IPS DF 19.7 (cell line): ENCODE data around the gene ELFN1.

Experiments
- DNase-seq: peaks from one replicate; pipeline ENCODE4 v3.0.0-alpha.2; 2013; ENCODE audit warnings: low read depth, low spot score

The ELFN1 gene

DNA sequence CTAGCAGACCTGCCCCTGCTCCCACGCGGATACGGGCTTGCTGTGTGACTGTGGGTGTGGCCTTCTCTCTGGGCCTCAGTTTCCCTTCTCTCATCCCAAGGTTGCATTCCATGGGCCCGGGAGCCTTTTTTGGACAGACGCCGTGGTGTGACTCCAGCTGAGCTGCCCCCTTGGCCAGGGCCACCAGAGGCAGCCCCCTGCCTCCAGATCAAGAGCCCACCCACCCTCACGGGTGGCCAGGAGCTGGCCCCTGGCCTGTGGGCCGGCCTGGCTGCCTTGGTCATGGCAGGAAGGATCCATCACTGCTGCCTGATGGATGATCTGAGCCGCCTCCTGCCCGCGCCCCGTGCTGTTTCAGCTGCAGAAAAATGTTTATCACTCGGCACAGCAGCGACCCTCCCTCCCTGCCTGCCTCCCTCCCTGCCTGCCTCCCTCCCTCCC is 27.8 kb upstream of the ELFN1 start:
- no peak for DNase-seq

DNA sequence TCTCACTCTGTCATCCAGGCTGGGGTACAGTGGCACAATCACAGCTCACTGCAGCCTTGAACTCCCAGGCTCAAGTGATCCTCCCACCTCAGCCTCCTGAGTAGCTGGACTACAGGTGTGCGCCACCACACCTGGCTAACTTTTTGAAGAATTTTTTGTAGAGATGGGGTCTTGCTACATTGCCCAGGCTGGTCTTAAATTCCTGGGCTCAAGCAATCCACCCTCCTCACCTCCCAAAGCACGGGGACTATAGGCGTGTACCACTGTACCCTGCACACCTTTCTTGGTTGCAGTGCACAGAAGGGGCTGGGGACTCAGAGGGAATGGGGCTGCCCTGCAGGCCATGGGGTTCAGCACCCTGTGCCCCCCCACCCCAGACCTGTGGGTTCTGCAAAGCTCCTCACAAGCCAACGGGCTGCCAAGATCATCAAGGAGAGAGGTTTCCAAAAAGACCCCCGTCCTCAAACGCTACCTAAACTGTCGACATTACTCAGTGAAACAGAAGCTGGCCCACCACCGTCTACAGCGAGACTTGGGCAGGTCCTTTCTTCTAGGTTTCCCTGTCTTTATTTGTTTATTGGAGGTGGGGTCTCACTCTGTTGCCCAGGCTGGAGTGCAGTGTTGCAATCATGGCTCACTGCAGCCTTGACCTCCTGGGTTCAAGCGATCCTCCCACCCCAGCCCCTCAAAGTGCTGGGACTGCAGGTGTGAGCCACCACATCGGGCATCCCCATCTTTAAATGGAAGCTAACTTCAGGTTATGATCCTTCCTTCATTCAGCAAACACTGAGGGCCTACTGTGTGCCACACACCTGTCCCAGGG is 26.6 kb upstream of the ELFN1 start:
- DNase-seq = no peak

DNA sequence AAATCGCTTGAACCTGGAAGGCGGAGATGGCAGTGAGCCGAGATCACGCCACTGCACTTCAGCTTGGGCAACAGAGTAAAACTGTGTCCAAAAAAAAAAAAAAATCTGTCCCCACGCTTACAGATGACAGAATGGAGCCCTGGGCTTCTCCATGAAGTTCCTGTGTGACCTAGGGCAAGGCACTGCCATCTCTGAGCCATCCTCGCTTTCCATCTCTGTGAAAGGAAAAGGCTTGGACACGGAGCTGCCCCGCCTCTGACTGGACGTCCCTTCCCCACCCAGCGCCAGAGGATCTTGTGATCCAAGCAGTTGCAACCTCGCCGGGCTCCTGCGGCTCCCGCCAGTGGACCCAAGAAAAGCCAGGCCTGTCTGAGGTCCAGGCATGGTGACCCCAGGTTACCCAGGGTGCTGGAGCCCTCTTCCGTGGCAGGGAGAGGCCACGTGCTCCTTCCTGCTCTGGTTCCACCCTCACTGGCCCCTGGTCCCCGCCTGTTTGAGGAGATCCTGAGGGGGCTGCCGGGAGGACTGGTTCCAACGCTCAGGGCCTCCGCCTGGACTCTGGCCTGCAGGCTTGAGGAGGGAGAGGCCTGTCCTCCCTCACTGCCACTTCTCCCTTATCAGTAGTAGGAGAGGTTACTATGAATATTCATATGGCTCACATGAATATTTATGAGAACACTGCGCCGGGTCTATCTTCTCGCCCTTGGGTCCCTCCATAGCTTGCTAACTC is 25.6 kb upstream of the ELFN1 start:
- DNase-seq = no peak

DNA sequence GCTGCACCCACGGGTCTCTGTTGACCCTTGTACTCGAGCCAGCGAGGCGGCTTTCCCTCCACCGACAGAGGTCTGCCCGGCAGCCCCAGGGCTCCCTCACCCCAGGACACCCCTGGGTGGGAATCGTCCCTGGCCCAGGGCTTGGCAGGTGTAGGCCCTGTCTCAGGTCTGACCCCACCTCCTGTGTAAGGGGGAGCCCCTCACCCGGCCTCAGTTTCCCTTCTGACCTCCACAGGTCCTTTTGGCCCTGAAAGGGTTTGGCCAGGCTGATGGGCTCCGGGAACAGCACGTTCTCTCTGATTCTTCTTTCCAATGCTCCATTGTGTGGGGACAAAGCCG is 25.0 kb upstream of the ELFN1 start:
- no peak for DNase-seq

DNA sequence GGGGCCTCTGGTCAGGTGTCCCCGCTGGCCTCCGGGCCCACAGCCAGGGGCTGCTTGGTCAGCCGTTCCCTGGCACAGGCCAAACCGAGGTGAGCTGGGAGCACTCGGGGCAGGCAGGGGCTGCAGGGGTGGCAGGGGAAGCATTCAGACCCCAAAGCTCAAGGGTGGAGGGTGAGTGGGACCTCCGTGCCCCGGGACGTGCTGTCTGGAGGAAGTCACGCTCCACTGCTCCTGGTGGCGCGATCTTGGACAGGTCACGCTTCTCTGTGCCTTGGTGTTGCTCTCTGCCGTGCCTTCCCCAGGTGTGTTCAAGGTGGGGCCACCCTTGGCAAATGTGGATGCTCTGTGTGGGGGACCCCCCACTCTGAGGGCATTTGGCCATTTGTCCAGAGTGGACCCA is 24.6 kb upstream of the ELFN1 start:
- DNase-seq = no peak

DNA sequence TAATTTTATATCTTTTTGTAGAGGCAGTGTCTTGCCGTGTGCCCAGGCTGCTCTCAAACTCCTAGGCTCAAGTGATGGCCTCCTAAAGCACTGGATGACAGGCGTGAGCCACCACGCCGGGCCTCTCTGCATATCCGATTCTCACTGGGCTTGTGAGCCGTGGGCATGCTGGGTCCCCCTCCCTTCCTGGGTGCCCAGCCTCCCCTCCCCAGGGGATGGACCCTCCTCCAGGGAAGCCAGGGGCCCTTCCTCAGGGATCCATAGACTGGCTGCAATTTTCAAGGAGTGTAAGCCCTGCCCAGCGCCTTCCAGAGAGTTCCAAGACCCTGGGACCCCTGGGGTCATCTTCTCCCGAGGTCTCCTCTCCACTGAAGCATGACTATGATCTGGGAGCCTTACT is 23.7 kb upstream of the ELFN1 start:
- DNase-seq = no peak

DNA sequence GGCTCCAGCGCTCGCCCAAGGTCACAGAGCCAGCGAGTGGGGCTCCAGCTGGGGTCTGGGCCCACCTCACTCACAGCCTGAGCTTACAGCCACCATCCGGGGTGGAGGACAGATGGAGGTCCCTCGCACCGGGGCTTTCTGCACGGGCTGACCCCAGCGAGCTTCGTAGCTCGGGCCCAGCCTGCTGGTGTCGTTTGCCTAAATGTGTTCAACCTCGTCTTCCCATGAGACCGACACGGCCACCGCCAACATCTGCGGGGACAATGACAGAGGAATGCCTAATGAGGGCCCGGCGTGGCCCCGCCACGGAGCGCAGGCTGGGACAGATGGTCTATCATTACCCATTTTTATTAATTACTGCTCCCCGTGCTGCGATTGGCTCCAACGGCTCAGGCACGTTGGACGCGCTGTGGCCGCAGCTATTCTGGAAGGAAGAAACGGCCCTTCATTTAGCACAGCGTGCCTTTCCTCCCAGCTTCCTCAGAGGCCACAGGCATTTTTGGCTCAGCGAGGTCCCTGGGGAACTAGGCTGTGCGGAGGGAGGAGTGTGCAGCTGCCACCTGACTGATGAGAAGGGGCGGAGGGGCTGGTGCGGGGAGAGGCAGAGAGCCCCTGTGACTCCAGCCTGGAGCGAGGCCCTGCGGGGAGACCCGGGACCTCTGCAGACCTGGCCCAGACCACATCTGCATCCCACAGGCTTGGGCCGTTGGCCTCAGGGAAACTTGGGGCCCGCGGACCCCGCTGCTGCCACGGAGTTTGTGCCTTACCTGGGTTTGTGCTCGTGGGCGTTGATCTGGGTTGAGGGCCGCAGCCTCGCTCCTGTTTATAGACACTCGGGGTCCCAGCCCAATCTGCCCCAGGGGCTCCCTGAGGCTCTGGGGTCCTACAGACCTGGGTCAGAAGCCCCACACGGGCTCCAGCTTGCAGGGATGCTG is 22.9 kb upstream of the ELFN1 start:
- DNase-seq = no peak

DNA sequence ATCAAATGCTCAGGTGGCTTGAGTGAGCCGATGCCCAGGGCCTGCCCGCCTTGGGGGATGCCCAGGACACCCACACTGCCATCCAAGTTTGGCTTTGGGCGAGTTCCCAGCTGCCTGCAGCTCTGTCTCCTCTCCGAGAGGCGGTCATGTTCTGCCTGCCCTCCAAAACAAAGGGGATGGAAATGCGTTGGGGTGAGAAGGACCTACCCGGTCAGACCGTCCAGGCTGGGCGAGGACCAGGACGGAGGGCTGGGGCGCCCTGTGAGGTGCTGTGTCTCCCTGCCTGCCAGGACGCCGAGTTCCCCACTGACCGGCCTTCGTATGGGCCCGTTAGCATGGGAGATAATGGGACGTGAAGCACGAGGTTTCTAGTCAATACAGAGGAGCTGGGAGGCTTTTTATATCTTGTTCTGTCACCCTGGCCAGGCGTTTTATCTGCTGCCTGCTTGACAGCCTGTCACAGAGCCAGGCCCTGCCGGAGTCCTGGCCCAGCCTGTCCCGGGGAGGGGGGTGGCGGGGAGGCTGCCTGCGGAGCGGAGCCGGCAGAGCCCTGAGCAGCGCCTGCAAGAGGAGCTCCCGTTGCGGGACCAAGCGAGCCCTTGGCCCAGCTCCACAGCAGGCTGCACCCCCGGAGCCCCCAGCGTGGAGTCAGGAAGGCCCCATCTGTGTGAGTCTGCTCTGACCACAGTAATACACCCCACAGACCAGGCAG is 22.0 kb upstream of the ELFN1 start:
- DNase-seq = no peak

DNA sequence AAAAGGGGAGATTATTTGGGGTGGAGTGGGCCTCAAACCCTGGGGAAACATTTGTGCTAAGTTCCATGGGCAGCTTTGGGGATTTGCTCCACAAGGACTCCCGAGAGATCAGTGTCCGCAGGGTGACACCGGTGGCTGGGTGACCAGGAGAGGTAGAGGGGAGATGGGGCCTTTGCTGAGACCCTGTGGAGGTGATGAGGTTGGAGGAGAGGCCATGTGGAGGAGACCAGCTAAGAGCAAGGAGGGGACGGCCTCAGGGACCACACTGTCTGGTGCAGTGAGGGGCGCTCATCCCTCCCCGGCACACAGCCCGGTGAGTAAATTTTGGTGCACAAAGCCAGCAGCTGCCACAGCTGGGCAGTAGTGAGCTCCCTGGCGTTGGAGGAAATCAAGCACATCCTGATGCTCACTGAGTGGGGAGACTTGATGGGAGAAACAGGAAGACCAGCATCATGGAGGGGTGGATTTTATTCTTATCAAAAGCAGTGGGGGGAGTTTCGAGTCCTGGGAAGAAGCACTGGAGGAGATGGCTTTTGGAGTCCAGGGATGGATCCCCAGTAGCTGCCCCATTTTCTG is 20.2 kb upstream of the ELFN1 start:
- DNase-seq = no peak

DNA sequence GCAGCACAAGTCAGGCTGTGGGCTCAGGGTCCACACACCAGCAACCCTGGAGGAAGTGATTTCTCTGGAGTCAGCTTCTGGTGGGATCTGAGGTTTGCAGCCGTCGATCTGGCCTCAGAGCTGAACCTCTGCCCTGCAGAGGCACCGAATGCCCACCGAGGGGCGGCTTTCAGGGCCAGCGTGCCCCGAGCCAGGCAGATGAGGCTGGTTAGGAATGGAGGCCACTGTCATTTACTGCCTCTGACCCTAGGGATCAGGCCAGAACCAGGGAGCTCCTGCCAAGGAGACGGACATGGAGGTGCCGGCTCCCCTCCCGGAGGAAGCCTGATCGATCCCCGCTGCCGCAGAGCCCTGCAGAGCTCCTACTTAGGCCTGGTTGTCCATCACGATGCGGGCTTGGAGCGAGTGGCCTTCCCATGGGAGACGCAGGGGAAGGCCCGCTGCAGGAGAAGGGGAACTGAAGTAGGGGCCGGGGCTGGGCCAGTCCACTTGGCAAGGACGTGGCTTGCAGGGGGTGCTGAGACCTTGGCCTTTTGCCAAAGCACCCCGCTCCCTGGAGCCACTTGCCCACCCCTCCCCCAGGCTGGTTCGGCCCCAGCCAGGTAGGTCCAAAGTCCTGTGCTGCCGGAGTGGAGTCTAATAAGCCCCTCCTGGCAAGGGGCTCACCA is 19.6 kb upstream of the ELFN1 start:
- DNase-seq = no peak

DNA sequence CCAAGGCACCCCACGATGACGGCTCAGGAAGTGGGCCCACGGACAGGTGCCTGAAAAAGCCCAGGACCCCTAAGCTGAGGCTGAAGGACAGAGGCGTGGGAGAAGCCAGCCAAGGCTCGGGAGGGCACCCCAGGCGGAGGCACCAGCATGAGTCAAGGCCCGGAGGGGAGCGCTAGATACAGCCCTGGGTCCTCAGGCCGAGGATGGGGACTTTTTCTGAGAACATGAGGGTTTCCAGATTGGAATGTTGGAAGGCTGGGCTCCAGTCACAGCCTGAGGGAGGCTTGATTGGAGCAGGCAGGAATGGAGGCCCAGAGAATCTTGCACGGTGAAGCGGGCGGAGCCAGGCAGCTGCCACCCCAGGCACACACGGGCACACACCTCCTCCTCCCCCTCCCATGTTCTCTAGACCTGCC is 19.0 kb upstream of the ELFN1 start:
- DNase-seq = no peak

DNA sequence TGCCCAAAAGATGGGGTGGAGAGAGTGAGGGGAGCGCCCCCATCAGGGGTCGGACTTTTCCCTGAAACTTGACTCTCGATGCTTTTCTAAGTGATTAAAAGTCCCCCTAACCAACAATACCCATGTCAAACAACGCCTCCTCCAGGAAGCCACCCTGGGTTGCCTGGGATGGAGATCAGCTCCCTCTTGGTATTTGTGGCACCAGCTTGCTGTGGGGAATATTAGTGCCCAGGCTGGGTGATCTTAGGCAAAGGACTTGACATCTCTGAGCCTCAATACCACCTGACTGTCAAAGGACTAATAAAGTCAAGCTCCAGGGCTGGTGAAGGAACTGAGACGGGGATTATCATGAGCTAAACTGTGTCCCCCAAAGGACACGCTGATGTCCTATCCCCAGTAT is 18.2 kb upstream of the ELFN1 start:
- no peak for DNase-seq

DNA sequence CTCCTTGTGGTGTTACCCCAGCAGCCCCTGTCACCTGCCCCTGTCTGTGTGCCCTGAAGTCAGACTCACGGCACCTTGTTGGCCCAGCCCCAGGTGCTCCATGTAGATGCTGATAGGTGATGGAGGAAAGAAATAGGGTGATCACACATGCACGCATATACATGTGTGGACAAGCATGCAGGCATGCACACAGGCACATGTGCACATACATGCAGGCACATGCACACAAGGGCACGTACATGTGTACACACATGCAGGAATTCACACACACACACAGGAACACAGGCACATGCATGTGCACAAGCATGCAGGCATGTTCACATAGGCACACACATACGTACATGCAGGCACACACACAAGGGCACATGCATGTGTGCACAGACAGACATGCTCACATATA is 16.6 kb upstream of the ELFN1 start:
- no peak for DNase-seq

DNA sequence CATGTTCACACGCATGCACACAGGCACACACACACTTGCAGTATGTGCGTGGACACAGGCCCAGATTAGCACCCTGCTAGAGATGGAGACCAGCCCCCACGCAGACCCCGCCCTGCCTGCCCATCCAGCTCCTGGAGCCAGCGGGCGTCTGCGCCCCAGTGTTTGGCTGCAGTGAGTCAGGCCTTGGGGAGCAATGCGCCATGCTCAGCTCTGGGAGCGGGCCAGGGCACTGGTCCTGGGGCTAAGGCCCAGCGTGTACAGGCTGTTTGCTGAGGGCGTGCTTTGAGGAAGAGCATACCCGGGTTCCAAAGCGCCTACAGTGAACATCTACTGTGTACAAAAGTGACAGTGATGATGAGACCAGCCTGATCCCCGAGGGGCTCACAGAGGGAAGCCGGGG is 16.0 kb upstream of the ELFN1 start:
- DNase-seq = no peak

DNA sequence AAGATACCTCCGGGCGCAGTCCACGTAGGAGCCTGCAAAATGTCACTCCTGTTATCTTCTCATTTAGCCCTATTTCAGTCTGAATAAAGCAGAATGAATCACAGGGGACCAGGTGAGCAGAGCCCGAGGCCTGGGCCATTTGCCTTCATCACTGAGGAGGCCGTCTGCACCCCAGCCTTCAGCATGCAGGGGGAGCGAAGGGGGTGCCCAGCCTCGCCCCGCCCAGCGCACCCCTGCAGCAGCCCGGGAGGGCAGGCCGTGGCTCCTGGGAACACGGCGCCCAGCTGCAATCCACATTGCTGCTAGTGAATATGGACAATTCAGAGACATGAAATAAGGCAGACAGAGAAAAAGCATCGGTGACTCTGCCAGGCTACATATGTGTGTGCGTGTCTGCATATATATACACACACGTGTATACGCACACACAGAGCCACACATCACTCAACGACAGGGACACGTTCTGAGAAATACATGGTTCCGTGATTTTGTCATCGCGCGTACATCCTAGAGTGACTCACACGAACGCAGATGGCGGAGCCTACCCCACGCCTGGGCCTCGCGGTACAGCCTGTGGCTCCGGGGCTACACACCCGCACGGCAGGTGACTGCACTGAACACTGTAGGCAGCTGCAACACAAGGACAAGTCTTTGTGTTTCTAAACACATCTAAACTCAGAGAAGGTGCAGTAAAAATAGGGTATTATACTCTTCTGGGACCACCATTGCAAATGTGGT is 15.2 kb upstream of the ELFN1 start:
- no peak for DNase-seq

DNA sequence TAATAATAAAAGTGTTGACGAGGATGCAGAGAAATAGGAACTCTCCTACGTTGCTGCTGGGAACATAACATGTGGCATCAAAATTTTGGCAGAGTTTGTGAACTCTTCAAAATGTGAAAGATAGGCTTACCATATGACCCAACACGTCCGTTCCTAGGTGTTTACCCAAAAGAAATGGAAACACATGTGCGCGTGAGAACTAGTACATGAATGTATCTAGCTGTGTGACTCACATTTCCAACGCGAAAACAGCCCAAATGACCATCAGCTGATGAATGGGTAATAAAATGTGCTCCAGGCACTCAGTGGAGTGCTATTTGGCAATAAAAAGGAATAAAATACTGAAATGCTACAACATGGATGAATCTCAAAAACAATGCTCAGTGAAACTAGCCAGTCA is 10.4 kb upstream of the ELFN1 start:
- no peak for DNase-seq

DNA sequence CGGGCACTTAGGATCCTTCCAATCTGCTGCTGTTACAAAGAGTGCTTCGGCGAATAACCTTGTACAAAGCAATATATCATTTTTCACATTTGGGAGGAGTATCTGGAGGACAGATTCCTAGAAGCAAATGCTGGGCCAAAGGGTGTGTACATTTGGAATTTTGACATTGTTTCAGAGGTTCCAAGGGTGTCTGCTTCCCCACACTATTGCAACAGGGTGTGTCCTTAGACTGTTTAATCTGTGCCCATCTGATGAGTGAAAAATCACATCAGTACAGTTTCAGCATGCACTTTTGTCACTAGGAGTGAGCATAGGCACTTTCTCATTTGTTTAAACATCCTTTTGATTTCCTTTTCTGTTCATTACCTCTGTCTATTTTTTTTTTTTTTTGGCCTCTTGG is 8.6 kb upstream of the ELFN1 start:
- DNase-seq = no peak

DNA sequence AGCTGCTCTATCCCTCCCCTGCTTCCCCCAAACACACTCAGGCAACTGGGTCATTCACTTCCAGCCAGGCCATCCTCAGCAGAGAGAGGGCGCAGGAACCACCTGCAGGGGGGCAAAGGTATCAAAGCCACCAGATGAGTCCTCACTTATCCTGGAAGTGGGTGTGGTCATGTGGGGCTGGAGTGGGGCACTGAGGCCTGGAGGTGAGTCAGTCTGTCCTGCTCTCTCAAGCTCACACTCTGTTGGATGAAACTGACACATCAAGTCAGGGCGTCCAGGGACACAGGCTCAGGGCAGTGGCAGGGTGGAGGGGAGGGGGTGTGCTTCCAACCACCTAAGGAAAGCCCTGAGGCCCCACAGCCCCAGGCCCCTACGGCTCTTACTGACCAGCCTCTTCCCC is 8.0 kb upstream of the ELFN1 start:
- no peak for DNase-seq

DNA sequence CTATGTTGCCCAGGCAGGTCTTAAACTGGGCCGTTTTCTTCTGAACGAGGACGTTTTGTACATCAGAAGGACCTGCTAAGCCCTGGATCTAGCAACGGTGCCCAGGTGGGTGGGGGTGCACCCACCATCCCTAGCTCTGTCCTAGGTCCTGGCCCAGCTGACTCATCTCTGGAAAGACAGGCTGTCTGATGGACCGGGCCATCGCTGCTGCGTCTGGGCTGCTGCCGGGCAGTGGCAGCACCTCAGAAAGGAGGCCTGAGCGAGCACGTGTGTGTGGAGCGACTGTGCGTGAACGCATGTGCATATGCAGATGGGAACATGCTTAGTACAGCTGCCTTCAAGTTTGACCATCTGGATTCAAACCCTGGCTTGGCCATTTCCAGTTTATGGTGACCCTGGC is 7.3 kb upstream of the ELFN1 start:
- DNase-seq = no peak

DNA sequence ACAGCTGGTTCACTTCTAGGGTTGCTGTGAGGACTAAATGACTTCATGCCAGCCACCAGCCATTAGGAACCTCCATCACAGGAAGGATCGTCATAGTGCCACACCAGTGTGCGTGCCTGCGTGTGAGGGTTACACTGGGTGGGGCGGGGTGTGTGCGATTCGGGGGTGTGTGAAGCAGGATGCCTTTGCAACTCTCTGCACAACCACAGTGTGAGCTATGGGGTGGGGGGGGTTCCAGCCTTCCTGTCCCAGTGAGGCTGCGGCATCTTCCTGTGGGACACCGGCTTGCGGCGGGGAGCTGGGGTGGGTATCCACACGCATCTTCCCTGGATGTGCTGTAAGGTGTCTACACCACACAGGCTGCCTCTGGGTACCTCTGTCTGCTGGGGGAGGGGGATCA is 6.9 kb upstream of the ELFN1 start:
- no peak for DNase-seq
